T follicular helper cell (primary cell): ENCODE data around the gene COL8A1.
"Not testable (repeated sequence)": the region's sequence is repeated elsewhere in the genome, so short reads cannot be mapped to it uniquely, and the experiment has no call there.

Experiments used
- DNase-seq: peaks from one replicate; pipeline ENCODE4 v3.0.0-alpha.2; 2020; ENCODE audit warnings: low read depth

Gene COL8A1

DNA sequence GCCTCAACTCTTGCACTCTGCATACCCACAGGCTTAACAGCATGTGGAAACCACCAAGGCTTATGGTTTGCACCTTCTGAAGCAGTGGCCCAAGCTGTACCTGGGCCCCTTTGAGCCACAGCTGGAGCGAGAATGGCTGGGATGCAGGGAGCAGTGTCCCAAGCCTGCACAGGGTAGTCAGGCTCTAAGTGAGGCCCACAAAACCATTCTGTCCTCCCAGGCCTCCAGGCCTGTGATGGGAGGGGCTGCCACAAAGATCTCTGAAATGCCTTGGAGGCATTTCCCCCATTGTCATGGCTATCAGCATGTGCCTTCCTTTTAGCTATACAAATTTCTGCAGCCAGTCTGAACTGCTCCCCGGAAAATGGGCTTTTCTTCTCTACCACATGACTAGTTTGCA lies 166.8 kb downstream of the COL8A1 start:
- no peak for DNase-seq

DNA sequence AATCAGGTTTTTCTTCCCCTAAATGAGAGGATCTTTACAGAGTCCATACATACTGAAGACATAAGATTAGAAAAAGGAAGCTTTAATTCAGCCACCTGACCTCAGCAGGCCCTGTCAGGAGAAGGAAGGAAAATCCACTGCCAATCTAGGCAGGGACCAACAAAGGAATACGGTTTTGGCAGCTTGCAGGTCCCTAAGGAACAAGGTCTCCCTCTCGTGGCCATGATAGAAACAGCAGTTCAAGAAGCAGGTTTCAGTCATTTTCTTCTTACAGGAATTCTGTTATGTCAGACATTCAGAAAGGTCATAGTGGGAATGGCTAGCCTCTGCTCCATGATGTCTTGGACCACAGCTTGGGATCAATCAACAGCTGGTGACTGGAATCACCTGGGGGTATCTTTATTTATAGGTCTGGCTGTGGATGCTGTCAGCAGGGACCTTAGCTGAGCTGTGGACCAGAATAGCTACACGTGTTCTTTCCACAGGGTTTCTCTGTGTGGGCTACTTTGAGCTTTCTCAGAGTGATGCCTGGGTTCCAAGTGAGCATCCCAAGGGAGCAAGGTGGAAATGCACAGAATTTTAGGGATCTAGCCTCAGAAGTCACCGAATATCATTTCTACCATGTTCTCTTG lies 169.9 kb downstream of the COL8A1 start:
- peak; percentile 15 for DNase-seq

DNA sequence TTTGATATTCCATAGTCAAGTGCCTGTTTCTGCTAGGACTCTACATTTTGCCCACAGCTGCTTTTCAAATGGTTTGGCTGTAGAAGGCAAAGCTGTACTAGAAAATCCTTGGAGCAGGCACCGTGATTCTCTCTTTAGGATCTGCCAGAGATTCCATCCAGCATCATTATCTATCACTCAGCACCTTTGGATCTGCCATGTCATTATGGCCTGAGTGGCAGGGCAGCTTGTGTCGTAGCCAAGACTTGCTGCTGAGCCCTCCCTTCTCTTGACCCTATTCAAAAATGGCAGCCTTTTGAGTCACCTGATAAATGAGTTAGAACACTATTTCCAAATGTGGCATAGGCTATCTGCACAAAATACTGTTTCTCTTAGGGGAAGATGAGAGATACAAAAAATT lies 171.2 kb downstream of the COL8A1 start:
- DNase-seq, result no peak

DNA sequence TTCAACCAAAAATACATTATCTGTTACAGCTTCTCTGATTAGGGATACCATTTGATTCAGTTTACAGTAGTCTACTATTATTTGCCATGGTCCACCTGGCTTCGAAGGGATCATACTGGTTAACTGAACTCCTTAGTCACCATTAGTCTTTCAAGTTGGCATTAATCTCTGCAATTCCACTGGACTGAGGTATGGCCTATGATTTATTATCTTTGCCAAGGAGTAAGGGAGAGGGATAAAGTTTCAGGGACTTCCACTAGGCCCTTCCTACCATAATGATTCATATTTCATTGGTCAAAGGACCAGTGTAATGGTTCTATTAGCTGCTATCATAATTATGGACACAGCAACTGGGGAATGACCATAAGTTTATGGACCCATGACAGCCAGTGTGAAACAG lies 172.0 kb downstream of the COL8A1 start:
- no peak for DNase-seq

DNA sequence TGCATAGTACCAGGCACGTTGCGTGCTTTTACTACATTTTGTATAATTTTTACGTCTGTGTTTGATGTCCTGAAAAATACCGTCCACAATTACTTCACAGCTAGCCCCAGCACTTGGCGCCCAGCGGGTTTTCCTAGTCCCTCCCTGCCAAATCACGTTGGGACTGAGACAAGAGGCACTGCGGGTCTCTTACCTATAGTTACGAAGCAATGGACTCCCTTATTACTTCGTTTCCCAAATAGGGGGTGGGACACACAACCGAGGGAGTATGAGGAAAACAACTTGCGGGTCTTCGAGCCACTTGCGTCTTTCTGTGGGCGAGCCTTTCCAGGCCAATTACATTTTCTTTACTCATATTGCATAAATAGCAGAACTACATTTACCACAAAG lies 178.6 kb downstream of the COL8A1 start:
- no peak for DNase-seq

DNA sequence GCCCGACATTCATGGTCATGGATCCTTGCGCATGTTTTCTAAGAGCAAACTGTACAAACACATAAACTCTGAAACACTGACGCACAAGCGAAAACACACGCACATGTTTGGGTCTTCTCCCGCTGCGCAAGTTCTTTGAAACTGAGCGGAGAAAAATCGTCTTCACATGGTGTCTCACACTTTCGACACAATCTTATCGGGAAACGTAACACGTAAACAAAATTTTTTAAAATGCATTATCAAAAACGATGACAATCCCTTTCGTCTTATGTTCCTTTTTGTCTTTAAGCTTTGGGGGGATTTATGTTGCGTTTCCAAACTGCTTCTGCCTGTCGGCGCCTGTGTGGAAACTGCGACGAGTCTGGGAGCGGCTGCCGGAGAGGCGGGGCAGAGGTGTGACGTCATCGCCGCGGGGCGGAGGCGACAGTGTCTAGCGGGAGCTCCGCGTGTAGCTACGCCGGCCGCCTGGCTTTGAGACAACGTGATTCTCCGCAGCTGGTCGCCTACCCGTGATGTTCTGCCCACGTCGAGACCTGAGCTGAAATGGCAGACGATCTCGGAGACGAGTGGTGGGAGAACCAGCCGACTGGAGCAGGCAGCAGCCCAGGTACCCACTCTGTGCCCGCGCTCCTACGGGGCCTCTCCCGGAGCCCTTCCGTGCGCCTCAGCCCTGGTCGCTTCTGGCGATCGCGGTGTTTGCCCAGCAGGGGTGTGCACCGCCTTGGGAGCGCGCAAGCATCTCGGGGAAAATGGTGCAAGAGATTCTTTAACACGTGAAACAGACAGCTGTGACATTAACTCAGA lies 179.2 kb downstream of the COL8A1 start, which contains the start of gene CMSS1:
Gene CMSS1, plus strand, starts transcription at position 426 of the 804 bp plus-strand sequence.
- DNase-seq, result peak; percentile 93

DNA sequence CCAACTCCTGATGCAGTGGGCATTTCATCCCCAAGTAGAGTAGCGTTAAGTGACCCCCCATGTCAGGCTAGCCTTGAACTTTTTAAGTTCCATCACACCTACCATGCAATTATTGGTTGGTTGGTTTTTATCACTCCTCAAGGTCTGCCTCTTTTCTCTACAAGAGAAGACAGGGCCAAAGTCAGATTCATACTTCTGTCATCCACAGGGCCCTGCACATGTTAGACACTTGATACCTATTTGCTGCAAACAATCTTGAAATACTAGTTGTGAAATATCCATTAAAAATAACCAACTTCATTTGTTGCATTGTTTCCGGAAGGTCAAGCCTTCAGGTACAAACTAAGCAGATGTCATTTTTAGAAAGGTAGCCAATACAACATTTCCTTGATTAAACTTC lies 180.4 kb downstream of the COL8A1 start:
- no peak for DNase-seq

DNA sequence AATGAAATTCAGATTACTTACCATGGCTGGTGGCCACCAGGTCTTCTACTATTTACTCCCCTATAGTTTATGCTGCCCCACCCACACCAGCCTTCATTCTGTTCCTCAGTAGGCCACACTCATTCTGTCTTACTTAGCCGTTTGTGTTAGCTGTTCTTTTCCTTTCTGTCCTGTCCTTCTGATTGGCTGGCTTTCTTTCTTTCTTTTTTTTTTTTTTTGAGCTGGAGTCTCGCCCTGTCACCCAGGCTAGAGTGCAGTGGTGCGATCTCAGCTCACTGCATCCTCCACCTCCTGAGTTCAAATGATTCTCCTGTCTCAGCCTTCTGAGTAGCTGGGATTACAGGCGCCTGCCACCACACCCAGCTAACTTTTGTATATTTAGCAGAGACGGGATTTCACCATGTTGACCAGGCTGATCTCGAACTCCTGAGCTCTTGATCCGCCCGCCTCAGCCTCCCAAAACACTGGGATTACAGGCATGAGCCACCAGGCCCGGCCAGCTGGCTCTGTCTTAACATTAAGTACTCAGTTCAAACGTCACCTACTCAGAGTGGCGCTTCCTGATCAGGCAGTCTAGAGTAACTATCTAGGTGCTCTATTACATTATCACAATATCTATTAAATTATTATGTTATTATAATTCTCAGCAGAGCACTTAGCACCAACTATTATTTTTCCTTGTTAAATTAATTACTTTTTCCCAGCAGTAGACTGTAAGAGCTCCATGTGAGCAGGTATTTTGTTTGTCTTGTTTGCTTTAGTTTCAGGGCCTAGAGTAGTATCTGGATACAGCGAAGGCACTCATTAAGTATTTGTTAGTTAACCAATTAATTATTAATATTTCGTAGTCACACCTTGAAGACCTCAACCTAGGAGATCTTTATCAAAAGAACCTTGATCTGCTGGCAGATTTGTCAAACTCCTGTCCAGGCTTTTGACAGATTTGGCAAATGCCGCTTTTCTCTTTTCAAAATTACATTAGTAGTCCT lies 185.6 kb downstream of the COL8A1 start:
- DNase-seq, result no peak

DNA sequence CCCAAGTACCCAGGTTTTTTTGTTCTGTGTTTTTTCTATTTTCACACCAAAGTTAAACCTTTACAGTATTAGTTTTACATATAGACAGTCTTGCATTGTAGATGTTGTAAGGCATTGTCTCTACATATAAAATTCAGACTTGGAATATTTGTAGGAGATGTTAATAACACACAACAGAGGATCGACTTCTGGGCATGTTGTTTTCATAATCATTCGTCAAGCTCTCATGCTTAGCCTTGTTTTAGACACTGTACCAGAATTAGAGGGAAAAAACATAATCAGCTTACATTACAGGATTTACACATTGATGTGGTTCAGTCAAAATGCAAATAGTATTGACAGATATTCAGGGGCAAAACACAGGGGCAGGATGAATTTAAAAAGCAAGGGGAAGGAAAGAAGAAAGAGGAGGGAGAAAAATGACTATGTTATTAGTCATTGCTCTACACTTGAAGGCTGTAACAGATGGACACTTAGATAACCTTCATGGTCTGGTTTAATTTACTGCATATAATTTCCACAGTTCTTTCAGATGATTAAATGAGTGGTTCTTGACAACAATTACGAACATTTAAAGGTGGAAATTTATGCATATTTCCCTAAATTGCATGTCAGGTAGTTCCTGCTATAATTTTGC lies 186.7 kb downstream of the COL8A1 start:
- no peak for DNase-seq

DNA sequence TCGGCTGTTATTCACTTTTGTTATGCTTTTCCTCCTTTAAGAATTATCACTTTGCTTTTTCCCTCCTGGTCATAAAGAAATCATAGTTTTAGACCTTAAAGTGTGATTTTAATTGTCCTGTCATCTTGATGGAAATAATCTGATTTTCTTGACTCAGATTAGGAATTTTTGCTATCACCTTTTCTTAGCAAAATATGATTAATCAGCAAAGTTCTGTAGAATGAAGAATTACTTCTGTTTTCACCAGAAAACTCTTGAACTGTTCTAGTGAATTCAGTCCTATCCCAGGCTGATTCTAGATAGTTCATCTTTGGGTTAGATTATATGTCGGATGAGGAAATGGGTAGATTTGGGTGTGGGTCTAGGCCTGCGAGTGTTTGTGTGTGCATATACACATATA lies 191.4 kb downstream of the COL8A1 start:
- no peak for DNase-seq

DNA sequence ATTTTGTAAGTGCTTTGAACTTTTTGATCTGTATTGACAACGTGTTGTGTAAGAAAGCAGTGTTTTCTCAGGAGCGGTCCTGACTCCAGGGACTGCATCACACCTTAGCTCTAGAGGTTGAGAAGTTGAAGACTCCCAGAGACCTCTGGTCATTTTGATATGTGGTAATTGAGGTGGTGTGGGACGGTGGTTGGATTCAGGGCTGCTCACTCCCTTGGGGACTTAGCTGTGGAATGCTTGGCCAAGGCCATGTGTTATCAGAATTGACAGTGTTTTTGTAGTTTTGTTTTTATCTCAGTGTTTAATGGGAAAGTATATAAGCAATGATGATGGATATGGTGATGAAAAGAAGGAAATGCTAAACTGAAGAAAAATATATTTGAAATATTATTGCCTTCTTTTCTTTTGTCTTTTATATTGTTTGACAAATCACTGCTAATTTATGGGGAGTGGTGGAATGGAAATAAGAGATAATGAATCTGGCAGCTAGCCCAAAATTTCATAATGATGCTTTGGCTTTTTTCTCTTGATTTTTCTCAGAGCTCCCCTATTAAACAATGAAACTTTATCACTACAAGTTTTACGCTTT lies 195.3 kb downstream of the COL8A1 start:
- no peak for DNase-seq

DNA sequence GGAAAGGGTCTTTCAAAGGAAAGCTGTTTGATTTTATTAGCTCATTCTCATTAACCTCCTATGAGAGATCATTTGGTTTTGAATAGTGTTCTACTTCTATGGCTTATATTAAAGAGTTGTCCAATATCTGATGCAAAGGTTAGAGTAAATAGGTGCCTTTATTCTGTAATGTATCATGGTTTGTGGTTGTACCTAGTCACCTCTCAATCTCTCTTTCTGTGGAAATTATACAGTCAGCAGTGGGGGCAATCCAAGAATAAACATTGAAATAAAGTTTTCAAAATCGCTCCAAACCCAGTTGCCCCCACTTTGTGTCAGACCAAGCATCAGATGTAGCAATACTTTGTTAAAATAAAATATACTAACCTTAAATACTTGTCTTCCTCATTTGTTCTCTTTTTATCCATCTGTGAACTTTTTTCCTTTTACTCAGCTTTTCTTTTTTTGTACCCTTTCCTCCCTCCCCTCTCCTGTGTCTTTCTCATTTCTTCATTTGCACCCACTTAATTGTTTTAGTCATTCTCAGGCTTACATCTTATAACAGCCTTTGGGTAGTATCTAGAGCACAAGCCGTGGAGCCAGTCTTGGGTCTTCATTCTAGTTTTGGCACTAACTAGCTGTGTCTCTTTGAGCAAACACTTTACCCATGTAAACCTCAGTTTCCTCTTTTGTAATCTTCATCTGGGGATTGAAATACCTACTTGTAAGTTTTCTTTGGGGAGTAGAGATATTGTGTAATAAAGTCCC lies 196.0 kb downstream of the COL8A1 start:
- DNase-seq, result no peak

DNA sequence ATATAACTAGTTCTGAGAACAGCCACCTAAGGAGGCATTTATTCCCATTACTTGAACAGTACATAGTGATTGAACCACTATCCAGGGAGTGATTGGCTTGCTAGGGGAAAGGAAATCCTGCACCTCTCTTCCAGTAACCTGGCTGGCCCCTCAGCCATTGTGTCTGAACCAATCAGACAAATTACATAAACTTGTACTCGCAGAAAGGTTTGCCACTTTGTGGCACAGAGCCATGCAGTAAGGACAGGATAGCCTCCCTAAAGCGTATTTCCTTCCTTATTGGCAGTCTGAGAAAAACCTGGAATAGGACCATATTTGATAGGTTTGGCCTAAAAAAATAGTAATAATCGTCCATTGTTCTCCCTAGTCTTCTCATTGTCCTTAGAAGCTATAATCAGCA lies 198.3 kb downstream of the COL8A1 start:
- no peak for DNase-seq

DNA sequence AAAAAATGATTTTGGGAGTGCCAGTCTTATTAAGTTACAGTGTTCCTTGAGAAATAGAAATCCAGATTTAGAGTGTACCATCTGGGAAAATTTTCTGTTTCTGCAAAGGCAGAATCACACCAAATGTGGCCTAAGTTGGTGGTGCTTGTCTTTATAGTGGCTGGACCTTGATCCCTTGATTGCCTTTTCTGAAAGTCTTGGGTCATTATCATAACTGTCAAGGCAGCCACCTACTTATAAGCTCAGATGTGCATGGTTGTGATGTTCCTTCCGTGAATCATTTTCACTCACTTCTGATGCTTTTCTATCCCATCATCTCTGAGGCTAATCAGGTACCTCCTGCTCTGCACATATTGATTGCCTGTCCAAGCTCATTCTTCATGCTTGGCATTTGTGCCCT lies 199.3 kb downstream of the COL8A1 start:
- no peak for DNase-seq

DNA sequence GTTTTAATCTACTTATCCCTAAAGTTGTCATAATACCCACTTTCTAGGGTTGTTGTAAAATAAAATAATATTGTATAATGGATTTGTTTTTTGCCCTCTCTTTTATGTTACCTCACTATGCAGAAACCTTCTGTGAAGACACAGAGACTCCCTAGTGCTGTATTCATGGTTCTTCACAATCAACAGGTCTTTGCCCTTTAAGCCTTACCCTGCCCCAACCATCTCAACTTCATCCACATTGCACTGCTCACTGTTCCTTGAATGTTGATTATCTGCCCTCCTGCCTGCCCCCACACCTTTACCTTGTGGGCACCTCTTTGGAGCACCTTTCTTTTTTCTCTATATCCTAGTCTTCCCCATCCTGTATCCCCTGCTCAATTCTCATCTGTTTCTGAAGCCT lies 200.4 kb downstream of the COL8A1 start:
- DNase-seq, result no peak

DNA sequence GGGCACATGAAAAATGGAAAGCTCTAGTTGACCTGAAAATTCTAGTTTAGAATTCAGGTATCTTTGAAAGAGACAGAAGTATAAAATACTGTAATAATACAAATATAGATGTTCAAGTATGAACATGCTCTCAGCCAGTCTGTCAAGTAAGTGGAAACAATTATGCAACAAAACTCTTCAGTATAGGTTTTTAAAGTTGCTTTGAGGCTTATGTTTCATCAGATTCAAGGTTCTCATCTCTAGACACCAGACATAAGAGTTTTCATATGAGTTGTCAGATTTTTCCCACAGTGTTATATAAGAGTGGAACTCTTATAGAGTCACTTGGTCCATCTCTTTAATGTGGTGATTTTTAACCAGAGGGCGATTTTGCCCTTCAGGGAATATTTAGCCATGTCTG lies 201.2 kb downstream of the COL8A1 start:
- DNase-seq, result no peak

DNA sequence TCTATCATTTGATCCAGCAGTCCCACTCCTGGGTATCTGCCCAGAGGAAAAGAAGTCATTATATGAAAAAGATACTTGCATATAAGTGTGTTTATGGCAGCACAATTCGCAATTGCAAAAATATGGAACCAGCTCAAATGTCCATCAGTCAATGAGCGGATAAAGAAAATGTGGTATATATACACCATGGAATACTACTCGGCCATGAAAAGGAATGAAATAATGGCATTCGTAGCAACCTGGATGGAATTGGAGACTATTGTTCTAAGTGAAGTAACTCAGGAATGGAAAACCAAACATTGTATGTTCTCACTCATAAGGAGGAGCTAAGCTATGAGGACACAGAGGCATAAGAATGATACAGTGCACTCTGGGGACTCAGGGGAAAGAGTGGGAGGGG lies 203.6 kb downstream of the COL8A1 start:
- DNase-seq, result not testable (repeated sequence)

DNA sequence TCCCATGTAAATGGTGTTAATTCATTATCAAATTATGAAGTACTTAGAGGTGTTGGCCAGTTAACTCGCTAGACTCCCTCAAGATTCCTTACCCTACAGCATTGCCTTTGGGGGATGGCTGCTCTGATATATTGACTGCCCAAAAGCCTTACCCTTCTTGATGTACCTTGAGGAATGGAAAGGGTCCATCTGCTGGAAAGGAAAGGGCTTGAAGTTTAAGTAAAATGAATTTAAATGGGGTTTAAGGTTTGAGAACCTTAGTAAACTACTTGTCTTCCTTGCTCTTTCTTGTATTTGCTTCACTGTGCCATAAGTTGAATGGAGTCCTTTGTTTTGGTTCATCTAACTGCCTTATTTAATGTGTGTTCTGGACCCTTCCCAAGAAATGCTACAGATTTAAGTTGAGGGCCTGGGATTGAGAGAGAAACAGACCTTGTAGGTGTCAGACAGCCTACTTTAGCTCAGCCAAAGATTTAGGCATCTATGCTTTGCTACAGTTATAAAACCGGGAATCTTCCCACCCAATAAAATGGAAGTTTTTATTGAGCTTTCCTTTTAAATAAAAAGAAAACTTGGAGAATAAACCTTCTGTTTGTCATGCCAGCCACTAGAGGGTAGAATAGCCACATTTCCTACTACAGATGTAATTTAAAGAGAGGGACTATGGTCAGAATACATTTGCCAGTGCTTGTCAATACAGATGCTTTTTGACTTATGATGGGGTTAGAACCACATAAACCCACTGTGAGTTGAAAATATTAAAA lies 204.6 kb downstream of the COL8A1 start:
- DNase-seq, result no peak

DNA sequence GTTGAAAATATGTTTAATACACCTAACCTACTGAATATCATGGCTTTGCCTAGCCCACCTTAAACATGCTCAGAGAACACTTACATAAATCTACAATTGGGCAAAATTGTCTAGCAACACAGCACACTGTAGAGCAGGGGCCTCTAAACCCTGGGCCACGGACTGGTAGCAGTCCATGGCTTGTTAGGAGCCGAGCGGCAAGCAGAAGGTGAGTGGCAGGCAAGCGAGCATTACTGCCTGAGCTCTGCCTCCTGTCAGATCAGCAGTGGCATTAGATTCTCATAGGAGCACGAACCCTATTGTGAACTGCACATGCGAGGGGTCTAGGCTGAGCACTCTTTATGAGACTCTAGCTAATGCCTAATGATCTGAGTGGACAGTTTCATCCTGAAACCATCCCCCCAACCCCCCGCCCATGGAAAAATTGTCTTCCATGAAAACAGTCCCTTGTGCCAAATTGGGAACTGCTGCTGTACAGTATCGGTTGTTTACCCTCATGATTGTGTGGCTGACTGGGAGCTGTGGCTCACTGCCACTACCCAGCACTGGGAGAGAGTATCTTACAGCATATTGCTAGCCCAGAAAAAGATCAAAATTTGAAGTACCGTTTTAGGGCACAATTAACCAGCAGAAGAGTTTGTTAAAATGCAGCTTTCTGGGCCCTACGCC lies 205.3 kb downstream of the COL8A1 start:
- DNase-seq, result no peak

DNA sequence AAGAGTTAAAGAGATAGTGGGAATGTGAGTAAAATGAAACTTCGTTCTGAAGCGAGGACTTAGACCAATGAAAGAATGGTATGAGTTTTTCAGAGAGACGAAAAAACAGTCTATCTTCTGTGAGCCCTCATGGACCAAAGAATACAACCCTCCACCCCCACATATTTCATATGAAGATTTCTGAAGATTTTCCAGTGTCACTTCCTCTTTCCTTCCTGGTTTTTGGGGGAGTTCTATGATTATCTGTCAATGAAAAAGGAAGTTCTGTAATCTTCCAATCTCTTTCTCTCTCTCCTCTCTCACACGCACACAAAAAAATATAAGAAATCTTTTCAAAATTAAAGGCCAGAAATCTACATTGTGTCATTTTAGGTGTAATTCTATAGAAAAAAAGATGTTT lies 206.9 kb downstream of the COL8A1 start:
- no peak for DNase-seq
